ENCODE measurements around the gene LANCL3.

DNA sequence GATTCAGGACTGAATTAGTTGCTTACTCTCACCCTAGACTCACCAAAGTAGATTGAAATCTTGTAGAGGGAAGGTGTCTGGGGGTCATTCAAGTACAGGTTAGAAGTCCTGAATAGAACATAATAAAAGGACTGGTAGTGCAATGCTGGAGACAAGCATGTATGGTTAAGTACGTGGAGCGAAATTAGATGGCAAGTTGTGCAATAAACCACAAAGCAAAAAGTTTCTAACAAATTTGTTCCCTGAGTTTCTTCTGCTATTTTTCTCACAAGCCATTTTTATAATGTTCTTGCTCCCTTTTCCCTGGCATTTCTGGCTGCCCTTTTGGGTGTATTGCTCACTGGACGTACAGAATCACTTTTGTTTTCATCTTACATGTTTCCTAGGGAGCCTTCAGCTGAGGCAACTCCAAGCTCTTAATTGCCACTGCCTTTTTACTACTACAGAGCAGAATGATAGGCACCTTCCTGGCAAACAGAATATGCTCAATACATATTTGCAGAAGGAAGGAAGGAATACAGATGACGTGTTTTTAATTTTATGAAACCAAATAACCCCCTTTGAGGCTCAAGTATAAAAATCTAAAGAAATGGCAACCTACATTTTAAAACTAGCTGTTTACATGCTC, 23.4 kb downstream of the LANCL3 start:
- TF ChIP-seq CTCF (IDR thresholded peaks at IDR 0.05) (no peak), POLR2AphosphoS5 (IDR thresholded peaks at IDR 0.05) (no peak), POLR2A (IDR thresholded peaks at IDR 0.05) (no peak)

All from stomach (tissue), 4 donors.